Breast epithelium (tissue), 3 donors: Measurements from ENCODE around the gene CD47. TPM values are rescaled to one million over a fixed set of nuclear protein-coding genes. Genes with fewer than 3 reads are reported as not detected.

ENCODE experiments used
- total RNA-seq, 3 donors: library from RNA; depleted of rRNA; stranded (reverse); fragments of >200 nt; gene quantifications; one replicate each; pipeline ENCODE4 v1.1.0, GENCODE V29; 2016

CD47 gene
- total RNA-seq, 3 donors from 2014 or later, result 52.8 to 126 (median 85.5) TPM

Other genes starting within 250 kb of the CD47 start
- gene IFT57, start 131.4 kb upstream of the CD47 start, total RNA-seq, result 10 to 100 TPM; 44.2 to 74.2 (median 68.5) TPM
- gene HHLA2, start 205.5 kb upstream of the CD47 start, total RNA-seq, result 1 to 10 TPM in 1 of 3 donors, not detected in 2; 1.6 TPM